CD8-positive, alpha-beta memory T cell (primary cell): ENCODE results near the gene FOXD2. TPM values are rescaled to one million over a fixed set of nuclear protein-coding genes. Genes with fewer than 3 reads are reported as not detected.

Experiments
- CTCF ChIA-PET: fragments of 350-600 bp; sonication (Branson Sonifier 250); formaldehyde crosslinking; loops from one replicate; lab custom pipeline; 2021; ENCODE audit warnings: antibody characterized with exemption; lab: Charles Lee
- POLR2A ChIA-PET: fragments of 350-600 bp; sonication (Branson Sonifier 250); formaldehyde crosslinking; loops from one replicate; lab custom pipeline; 2021; ENCODE audit warnings: antibody characterized with exemption; lab: Charles Lee
- DNase-seq, 5 donors: peaks; one replicate each; pipeline versions ENCODE4 v3.0.0 to v3.0.0-alpha.2; 2020 to 2022; ENCODE audit warnings: mixed read lengths in 1 of 5
- H3K27ac ChIP-seq: one replicate; pipeline ENCODE4 v1.7.0; 2013; ENCODE audit warnings: low read depth, mild to moderate bottlenecking, low read length, moderate library complexity
- H3K27me3 ChIP-seq: 2 replicates; pipeline ENCODE4 v1.7.0; 2013; ENCODE audit warnings: low read length, mild to moderate bottlenecking; ENCODE audit not compliant: insufficient read depth, poor library complexity, severe bottlenecking
- H3K36me3 ChIP-seq: 2 replicates; pipeline ENCODE4 v1.7.0; 2013; ENCODE audit warnings: mild to moderate bottlenecking, low read length, moderate library complexity; ENCODE audit not compliant: insufficient read depth
- H3K4me1 ChIP-seq: 2 replicates; pipeline ENCODE4 v1.7.0; 2013; ENCODE audit warnings: mild to moderate bottlenecking, low read length, moderate library complexity; ENCODE audit not compliant: insufficient read depth
- H3K4me3 ChIP-seq: 2 replicates; pipeline ENCODE4 v1.7.0; 2013; ENCODE audit warnings: mild to moderate bottlenecking, low read length
- H3K9me3 ChIP-seq: 2 replicates; pipeline ENCODE4 v1.7.0; 2013; ENCODE audit warnings: mild to moderate bottlenecking, low read length
- H3K27ac Mint-ChIP-seq, 8 donors: one replicate each; pipeline ENCODE4 v1.8.0; 2020 to 2021; ENCODE audit warnings: mixed read lengths in 8 of 8, mild to moderate bottlenecking in 6 of 8, inconsistent platforms in 3 of 8, moderate library complexity in 3 of 8
- H3K27me3 Mint-ChIP-seq, 2 donors: one replicate each; pipeline ENCODE4 v1.8.0; 2020 to 2021; ENCODE audit warnings: mixed read lengths in 2 of 2, mild to moderate bottlenecking in 1 of 2, moderate library complexity in 1 of 2
- H3K36me3 Mint-ChIP-seq, 3 donors: one replicate each; pipeline ENCODE4 v1.8.0; 2020 to 2021; ENCODE audit warnings: mixed read lengths in 3 of 3, inconsistent platforms in 1 of 3, mild to moderate bottlenecking in 1 of 3
- H3K4me1 Mint-ChIP-seq, 3 donors: one replicate each; pipeline ENCODE4 v1.8.0; 2020 to 2021; ENCODE audit warnings: mixed read lengths in 3 of 3, inconsistent platforms in 1 of 3, mild to moderate bottlenecking in 1 of 3
- H3K4me3 Mint-ChIP-seq, 7 donors: one replicate each; pipeline ENCODE4 v1.8.0; 2020 to 2021; ENCODE audit warnings: mixed read lengths in 7 of 7, mild to moderate bottlenecking in 6 of 7, moderate library complexity in 4 of 7, inconsistent platforms in 2 of 7
- H3K9me3 Mint-ChIP-seq, 5 donors: one replicate each; pipeline ENCODE4 v1.8.0; 2020 to 2022; ENCODE audit warnings: mixed read lengths in 5 of 5, mild to moderate bottlenecking in 3 of 5, moderate library complexity in 2 of 5, inconsistent platforms in 1 of 5
- polyA plus RNA-seq: library from polyadenylated mRNA; unstranded; fragments of 300-500 nt; fragmentation: Illumina TruSeq; gene quantifications from one replicate; pipeline ENCODE4 v1.2.3, GENCODE V29; 2021
- total RNA-seq, 2 experiments: library from RNA; stranded (reverse); gene quantifications; one replicate each; pipeline ENCODE4 v1.2.3, GENCODE V29; 2021

Gene FOXD2
- total and polyA plus RNA-seq, 3 experiments from 2014 or later: 0.18 to 0.37 (median 0.22) TPM

DNA sequence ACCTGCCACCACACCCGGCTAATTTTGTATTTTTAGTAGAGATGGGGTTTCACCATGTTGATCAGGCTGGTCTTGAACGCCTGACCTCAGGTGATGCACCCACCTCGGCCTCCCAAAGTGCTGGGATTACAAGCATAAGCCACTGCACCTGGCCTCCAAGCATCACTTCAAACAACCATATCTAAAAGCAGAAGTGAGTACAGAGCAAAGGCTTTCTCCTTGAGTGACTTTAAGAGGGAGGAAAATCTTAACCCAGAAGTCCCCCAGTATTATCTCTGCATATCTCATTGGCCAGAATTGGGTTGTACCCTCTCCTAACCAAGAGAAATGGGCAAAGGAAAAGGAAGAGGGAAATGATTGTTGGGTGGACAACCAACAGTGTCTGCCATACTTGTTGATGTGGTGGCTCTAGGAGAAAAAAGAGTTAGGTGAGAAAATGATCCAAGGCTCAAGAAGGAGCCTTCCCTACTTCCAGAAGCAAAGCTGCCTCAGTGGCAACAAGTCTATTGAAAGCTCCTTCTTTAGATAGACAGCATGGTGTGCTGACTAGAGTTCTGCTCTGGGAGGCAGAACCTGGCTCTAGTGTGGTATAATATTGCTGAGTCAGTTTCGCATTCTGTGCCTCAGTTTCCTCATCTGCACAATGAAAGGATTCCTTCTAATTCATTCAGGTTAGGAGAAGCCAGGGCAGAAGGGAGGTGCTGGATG, 38.6 kb upstream of the FOXD2 start:
- Histone ChIP-seq H3K27ac (no peak overlapping the region), H3K4me3 (no peak overlapping the region), H3K36me3 (no peaks in the 10 kb centered on the region), H3K9me3 (no peaks in the 10 kb centered on the region), H3K4me1 (no peaks in the 10 kb centered on the region), H3K27me3 (peaks cover 10% of the 10 kb centered on the region)
- Mint-ChIP-seq H3K36me3 (no peaks in the 10 kb centered on the region), H3K4me3 (no peak overlapping the region), H3K9me3 (no peaks in the 10 kb centered on the region), H3K27me3 (peaks cover 14 to 49% of the 10 kb centered on the region in 2 donors), H3K4me1 (no peaks in the 10 kb centered on the region), H3K27ac (no peak overlapping the region)
- POLR2A ChIA-PET: no interaction called here
- DNase-seq: no peak
- CTCF ChIA-PET: no interaction called here

DNA sequence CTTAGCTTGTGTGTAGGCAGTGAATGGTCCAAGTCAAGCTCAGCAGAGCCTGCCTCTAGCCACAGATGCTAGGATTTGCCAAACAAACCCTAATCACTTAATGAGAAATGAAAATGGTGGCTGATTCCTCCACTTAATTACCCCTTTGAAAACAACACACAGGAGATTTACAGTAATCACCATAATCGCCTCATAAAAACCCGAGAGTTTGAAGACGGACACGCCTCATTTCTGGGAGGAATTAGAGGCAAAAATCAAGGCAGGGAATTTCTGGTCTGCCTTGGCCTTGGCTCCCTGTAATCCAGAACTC, 38.0 kb upstream of the FOXD2 start:
- CTCF ChIA-PET: no interaction called here

DNA sequence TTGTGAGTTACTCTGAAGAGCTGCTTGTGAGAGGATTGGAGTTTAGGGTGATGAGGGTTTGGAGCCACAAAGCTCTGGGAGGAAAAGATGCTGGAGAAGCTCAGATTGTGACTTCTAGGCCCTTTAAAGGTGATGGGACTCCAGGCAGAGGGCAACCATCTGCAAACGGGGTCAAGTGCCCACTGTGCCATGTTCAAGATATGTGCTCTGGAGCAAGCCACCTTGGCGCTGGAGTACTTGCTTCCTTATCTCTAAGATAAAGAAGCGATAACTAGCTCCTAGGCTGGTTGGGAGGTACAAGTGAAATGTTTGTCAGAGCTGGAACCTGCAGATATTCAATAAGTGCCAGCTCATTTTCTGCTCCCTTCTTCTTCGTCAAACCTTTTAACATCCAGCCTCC, 36.1 kb upstream of the FOXD2 start:
- H3K27me3 Mint-ChIP-seq: peaks cover 7 to 60% of the 10 kb centered on the region in 2 donors
- H3K4me3 Mint-ChIP-seq: no peak overlapping the region
- Histone ChIP-seq H3K36me3 (no peaks in the 10 kb centered on the region), H3K9me3 (no peaks in the 10 kb centered on the region), H3K27ac (no peak overlapping the region), H3K4me3 (no peak overlapping the region), H3K4me1 (no peaks in the 10 kb centered on the region), H3K27me3 (peaks cover 10% of the 10 kb centered on the region)
- POLR2A ChIA-PET: no interaction called here
- no peaks in the 10 kb centered on the region for H3K4me1 Mint-ChIP-seq
- no peak for DNase-seq
- H3K36me3 Mint-ChIP-seq: no peaks in the 10 kb centered on the region
- CTCF ChIA-PET: interaction anchor here (0.9 kb wide), 1 partner anchor 13 kb away, joined by 3 read pairs; no protein-coding TSS in a partner anchor
- no peak overlapping the region for H3K27ac Mint-ChIP-seq
- no peaks in the 10 kb centered on the region for H3K9me3 Mint-ChIP-seq

More for the DNA sequence above, 38.0 kb upstream of the FOXD2 start:
- no peaks in the 10 kb centered on the region for H3K9me3 Mint-ChIP-seq
- no peak for DNase-seq
- no peak overlapping the region for H3K4me3 Mint-ChIP-seq
- H3K36me3 Mint-ChIP-seq: no peaks in the 10 kb centered on the region
- H3K9me3 ChIP-seq: no peaks in the 10 kb centered on the region
- H3K27me3 Mint-ChIP-seq: peaks cover 14 to 50% of the 10 kb centered on the region in 2 donors
- H3K27ac ChIP-seq: no peak overlapping the region
- peaks cover 10% of the 10 kb centered on the region for H3K27me3 ChIP-seq
- no peaks in the 10 kb centered on the region for H3K36me3 ChIP-seq
- H3K27ac Mint-ChIP-seq: no peak overlapping the region
- H3K4me3 ChIP-seq: no peak overlapping the region
- no peaks in the 10 kb centered on the region for H3K4me1 Mint-ChIP-seq
- POLR2A ChIA-PET: no interaction called here
- no peaks in the 10 kb centered on the region for H3K4me1 ChIP-seq

DNA sequence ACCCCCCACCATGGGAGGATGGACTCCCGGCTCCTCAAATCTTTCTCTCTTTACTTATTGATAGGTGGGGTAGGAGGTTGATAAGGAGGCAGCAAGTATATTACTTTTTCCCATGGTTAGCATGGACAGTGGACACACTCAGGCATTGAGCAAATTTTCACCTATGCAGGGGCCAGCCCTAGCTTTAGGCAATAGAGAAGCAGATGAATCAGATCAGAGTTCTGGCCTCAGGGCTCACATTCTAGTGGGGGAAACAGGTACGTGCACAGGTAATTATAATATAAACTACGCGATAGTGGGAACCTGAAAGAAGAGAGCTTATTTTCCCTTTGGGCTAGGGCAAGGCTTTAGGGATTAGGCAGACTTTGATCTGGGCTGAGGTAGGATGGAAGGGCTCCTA, 35.3 kb upstream of the FOXD2 start:
- H3K9me3 ChIP-seq: no peaks in the 10 kb centered on the region
- H3K9me3 Mint-ChIP-seq: no peaks in the 10 kb centered on the region
- H3K4me3 Mint-ChIP-seq: no peak overlapping the region
- no peak overlapping the region for H3K27ac Mint-ChIP-seq
- peaks cover 10% of the 10 kb centered on the region for H3K27me3 ChIP-seq
- ChIA-PET POLR2A (no interaction called here), CTCF (no interaction called here)
- H3K4me1 ChIP-seq: no peaks in the 10 kb centered on the region
- H3K4me1 Mint-ChIP-seq: no peaks in the 10 kb centered on the region
- H3K27ac ChIP-seq: no peak overlapping the region
- DNase-seq: no peak
- no peaks in the 10 kb centered on the region for H3K36me3 ChIP-seq
- no peaks in the 10 kb centered on the region for H3K36me3 Mint-ChIP-seq
- H3K4me3 ChIP-seq: no peak overlapping the region
- peaks cover 5 to 55% of the 10 kb centered on the region in 2 donors for H3K27me3 Mint-ChIP-seq

DNA sequence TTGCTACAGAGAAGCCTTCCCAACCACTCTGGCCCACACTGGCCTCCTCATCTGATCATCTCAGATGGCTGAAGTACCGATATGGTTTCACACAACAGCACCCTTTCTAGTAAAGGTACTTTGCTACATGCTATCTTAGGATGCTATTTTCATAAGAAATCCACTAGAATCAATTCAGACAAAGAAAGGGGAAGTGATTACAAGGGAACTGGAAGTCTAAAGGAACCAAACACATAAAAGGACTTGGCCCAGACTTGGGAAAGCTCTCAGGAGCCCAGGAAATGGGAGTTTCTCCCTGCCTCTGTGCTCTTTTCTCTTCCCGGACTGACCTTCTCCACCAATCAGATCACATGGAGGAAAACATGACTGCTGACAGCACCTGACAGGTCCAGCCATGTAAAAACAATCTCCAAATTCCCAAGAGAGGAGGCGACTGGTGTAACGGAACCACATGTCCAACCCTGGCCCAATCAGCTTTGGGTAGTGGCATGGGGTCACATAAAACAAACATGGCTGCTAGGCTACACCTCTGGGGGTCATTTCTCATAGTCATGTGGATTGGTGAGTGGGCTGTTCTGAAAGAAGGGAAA, 34.4 kb upstream of the FOXD2 start:
- no peaks in the 10 kb centered on the region for H3K4me1 Mint-ChIP-seq
- CTCF ChIA-PET: no interaction called here
- H3K9me3 Mint-ChIP-seq: no peaks in the 10 kb centered on the region
- no peaks in the 10 kb centered on the region for H3K9me3 ChIP-seq
- H3K27ac Mint-ChIP-seq: no peak overlapping the region
- H3K4me1 ChIP-seq: no peaks in the 10 kb centered on the region
- no peaks in the 10 kb centered on the region for H3K36me3 ChIP-seq
- no peak for DNase-seq
- no peak overlapping the region for H3K27ac ChIP-seq
- peaks cover 10% of the 10 kb centered on the region for H3K27me3 ChIP-seq
- H3K4me3 Mint-ChIP-seq: no peak overlapping the region
- H3K4me3 ChIP-seq: no peak overlapping the region
- H3K36me3 Mint-ChIP-seq: no peaks in the 10 kb centered on the region
- peaks cover 11 to 52% of the 10 kb centered on the region in 2 donors for H3K27me3 Mint-ChIP-seq
- POLR2A ChIA-PET: no interaction called here

DNA sequence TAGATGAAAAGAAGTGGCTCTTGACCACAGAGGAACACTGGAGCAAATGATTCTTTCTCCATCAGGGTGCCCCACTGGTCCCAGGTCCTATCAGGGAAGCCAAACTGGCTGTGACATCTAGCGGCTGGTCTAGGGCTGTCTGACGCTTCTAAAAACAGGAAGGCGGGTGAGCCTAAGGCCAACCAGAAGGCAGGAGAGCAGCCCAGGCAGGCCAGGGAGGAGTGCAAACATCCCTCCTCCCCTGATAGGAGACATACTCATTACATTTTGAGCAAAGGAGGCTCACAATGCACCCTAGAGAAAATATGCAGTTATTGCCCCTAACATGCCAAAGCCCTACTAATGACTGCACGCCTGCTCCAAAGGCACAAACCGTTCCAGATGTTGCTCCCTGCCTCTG, 32.1 kb upstream of the FOXD2 start:
- DNase-seq: no peak

DNA sequence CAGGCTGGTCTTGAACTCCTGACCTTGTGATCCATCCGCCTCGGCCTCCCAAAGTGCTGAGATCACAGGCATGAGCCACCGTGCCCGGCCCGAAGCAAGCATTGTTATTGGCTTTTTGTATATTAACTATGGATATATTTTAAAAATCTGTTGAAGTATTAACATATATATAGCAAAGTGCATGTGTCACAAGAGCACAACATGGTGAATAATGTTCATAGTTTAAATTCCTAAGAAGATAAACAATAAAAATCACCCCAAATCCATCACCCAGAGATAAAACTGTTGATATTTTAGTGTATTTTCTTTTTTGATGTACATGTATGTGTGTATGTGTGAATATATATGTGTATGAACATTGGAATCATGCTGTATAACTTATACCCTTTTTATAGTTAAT, 30.9 kb upstream of the FOXD2 start:
- Mint-ChIP-seq H3K4me1 (no peaks in the 10 kb centered on the region), H3K27me3 (peaks cover 10 to 30% of the 10 kb centered on the region in 2 donors), H3K4me3 (no peak overlapping the region), H3K36me3 (peaks cover 0 to 2% (median 0%) of the 10 kb centered on the region in 3 donors), H3K27ac (no peak overlapping the region), H3K9me3 (no peaks in the 10 kb centered on the region)
- Histone ChIP-seq H3K27me3 (peaks cover 10% of the 10 kb centered on the region), H3K4me3 (no peak overlapping the region), H3K27ac (no peak overlapping the region), H3K9me3 (no peaks in the 10 kb centered on the region), H3K36me3 (no peaks in the 10 kb centered on the region), H3K4me1 (no peaks in the 10 kb centered on the region)
- ChIA-PET POLR2A (no interaction called here), CTCF (no interaction called here)
- DNase-seq: no peak

More for the DNA sequence above, 32.1 kb upstream of the FOXD2 start:
- H3K9me3 Mint-ChIP-seq: no peaks in the 10 kb centered on the region
- Histone ChIP-seq H3K27ac (no peak overlapping the region), H3K36me3 (no peaks in the 10 kb centered on the region), H3K4me3 (no peak overlapping the region), H3K4me1 (no peaks in the 10 kb centered on the region), H3K27me3 (peaks cover 10% of the 10 kb centered on the region), H3K9me3 (no peaks in the 10 kb centered on the region)
- CTCF ChIA-PET: no interaction called here
- peaks cover 12 to 40% of the 10 kb centered on the region in 2 donors for H3K27me3 Mint-ChIP-seq
- no peak overlapping the region for H3K4me3 Mint-ChIP-seq
- H3K27ac Mint-ChIP-seq: no peak overlapping the region
- no peaks in the 10 kb centered on the region for H3K4me1 Mint-ChIP-seq
- POLR2A ChIA-PET: no interaction called here
- peaks cover 0 to 2% (median 0%) of the 10 kb centered on the region in 3 donors for H3K36me3 Mint-ChIP-seq

DNA sequence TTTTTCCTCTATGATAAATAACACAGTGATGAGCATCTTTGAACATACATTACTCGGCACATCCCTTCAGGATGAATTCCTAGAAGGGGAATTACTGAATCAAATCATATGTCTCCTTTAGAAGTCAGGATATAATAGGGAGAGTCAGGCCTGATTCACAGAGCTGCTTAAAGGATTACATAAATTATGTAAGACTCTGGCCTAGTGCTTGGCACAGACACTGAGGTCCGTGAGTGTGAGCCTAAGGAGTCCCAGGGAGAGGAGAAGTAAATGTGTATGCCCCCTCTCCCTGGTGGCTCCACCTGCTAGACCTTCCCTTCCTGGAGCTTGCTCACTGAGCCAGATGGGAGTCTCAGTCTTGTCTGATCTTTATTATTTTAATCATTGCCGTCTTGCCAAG, 30.4 kb upstream of the FOXD2 start:
- DNase-seq: no peak
- Histone ChIP-seq H3K4me3 (no peak overlapping the region), H3K36me3 (no peaks in the 10 kb centered on the region), H3K27ac (no peak overlapping the region), H3K9me3 (no peaks in the 10 kb centered on the region), H3K27me3 (peaks cover 6% of the 10 kb centered on the region), H3K4me1 (no peaks in the 10 kb centered on the region)
- no peaks in the 10 kb centered on the region for H3K4me1 Mint-ChIP-seq
- POLR2A ChIA-PET: no interaction called here
- no peak overlapping the region for H3K4me3 Mint-ChIP-seq
- peaks cover 0 to 2% (median 0%) of the 10 kb centered on the region in 3 donors for H3K36me3 Mint-ChIP-seq
- CTCF ChIA-PET: no interaction called here
- H3K27ac Mint-ChIP-seq: no peak overlapping the region
- H3K27me3 Mint-ChIP-seq: peaks cover 10 to 24% of the 10 kb centered on the region in 2 donors
- H3K9me3 Mint-ChIP-seq: no peaks in the 10 kb centered on the region
